OCI-LY3 (cell line): ENCODE results near the gene KIF1A.

Source experiments
- EZH2phosphoT487 ChIP-seq: fragments of 200-600 bp; shearing (Covaris generic); IDR thresholded peaks from 2 replicates; pipeline ENCODE4 v1.6.1; 2018; ENCODE audit warnings: antibody characterized with exemption, mixed run types, low read depth
- TF ChIP-seq, protein P1 (sequence below): fragments of 200-600, 300-600 bp; sonication (generic); IDR thresholded peaks from 2 replicates; pipeline ENCODE4 v1.5.1; 2014; ENCODE audit warnings: antibody characterized with exemption, low read length, low read depth

DNA sequence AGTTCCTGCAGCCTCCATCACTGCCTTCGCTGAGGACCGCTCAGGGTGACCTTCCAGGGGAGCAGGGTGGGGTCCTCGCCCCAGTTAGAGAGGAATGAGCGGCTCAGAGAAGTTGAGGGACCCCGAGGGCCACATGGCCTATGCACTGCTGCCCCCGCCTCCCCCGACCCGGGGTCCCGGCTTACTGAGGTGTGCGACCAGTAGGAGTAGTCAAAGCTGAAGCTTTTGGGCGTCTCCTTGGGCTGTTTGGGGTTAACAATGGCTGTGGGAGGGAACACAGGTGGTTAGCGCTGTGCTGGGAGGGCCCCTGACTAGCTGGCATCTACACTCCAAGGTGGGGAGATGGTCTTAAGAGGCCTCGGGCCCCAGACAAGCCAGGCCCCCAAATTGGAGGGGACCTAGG, 31.0 kb downstream of the KIF1A start:
- TF ChIP-seq, protein P1, sequence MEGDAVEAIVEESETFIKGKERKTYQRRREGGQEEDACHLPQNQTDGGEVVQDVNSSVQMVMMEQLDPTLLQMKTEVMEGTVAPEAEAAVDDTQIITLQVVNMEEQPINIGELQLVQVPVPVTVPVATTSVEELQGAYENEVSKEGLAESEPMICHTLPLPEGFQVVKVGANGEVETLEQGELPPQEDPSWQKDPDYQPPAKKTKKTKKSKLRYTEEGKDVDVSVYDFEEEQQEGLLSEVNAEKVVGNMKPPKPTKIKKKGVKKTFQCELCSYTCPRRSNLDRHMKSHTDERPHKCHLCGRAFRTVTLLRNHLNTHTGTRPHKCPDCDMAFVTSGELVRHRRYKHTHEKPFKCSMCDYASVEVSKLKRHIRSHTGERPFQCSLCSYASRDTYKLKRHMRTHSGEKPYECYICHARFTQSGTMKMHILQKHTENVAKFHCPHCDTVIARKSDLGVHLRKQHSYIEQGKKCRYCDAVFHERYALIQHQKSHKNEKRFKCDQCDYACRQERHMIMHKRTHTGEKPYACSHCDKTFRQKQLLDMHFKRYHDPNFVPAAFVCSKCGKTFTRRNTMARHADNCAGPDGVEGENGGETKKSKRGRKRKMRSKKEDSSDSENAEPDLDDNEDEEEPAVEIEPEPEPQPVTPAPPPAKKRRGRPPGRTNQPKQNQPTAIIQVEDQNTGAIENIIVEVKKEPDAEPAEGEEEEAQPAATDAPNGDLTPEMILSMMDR, result no peak
- TF ChIP-seq EZH2phosphoT487, result no peak
